Natural killer cell (primary cell): ENCODE data around the gene GLIPR2. TPM values are rescaled to one million over a fixed set of nuclear protein-coding genes. Genes with fewer than 3 reads are reported as not detected.
A peak's percentile ranks its signal among the peaks of the same experiment; 100 is the strongest.

Experiments used
- ATAC-seq, 3 donors: fragments of 150-1000 bp in 2 of 3; fragments of 200-7000 bp in 1 of 3; cut with Tn5 transposase; 1 replicate in 1 of 3; 2 replicates in 2 of 3; pipeline ENCODE4 v1.10.0; 2021; ENCODE audit warnings: mild to moderate bottlenecking in 2 of 3, moderate library complexity in 2 of 3
- DNase-seq, 2 donors: peaks; one replicate each; pipeline versions ENCODE4 v3.0.0 to v3.0.0-alpha.2; 2013 to 2021; ENCODE audit warnings: mixed read lengths in 1 of 2
- H3K27ac ChIP-seq: one replicate; pipeline ENCODE4 v1.5.1; 2013; ENCODE audit warnings: mild to moderate bottlenecking, low read length
- H3K27me3 ChIP-seq: one replicate; pipeline ENCODE4 v1.6.1; 2013; ENCODE audit warnings: low read length; ENCODE audit not compliant: control insufficient read depth, insufficient read depth
- H3K36me3 ChIP-seq: one replicate; pipeline ENCODE4 v1.6.1; 2013; ENCODE audit warnings: low read length; ENCODE audit not compliant: control insufficient read depth, insufficient read depth
- H3K4me1 ChIP-seq: one replicate; pipeline ENCODE4 v1.6.1; 2013; ENCODE audit warnings: low read length; ENCODE audit not compliant: control insufficient read depth, insufficient read depth
- H3K4me3 ChIP-seq: one replicate; pipeline ENCODE4 v1.5.1; 2013; ENCODE audit warnings: low read length
- H3K9me3 ChIP-seq: one replicate; pipeline ENCODE4 v1.6.1; 2013; ENCODE audit warnings: low read length; ENCODE audit not compliant: control insufficient read depth, insufficient read depth
- H3K27ac Mint-ChIP-seq, 2 donors: one replicate each; pipeline ENCODE4 v1.8.0; 2022; ENCODE audit warnings: mild to moderate bottlenecking in 2 of 2, mixed read lengths in 2 of 2, moderate library complexity in 1 of 2
- H3K27me3 Mint-ChIP-seq, 2 donors: one replicate each; pipeline ENCODE4 v1.8.0; 2022; ENCODE audit warnings: low read depth in 2 of 2, mixed read lengths in 2 of 2
- H3K36me3 Mint-ChIP-seq: one replicate; pipeline ENCODE4 v1.8.0; 2022; ENCODE audit warnings: mixed read lengths
- H3K4me1 Mint-ChIP-seq, 2 donors: one replicate each; pipeline ENCODE4 v1.8.0; 2022; ENCODE audit warnings: mixed read lengths in 2 of 2
- H3K4me3 Mint-ChIP-seq: one replicate; pipeline ENCODE4 v1.8.0; 2022; ENCODE audit warnings: mild to moderate bottlenecking, moderate library complexity, mixed read lengths
- H3K9me3 Mint-ChIP-seq, 2 donors: one replicate each; pipeline ENCODE4 v1.8.0; 2022; ENCODE audit warnings: mixed read lengths in 2 of 2
- CTCF ChIP-seq: fragments of 200-600 bp; IDR thresholded peaks from one replicate; pipeline ENCODE4 v1.8.0; 2022; ENCODE audit warnings: antibody characterized with exemption
- whole genome bisulfite sequencing: methylation state at CpG from one replicate; pipeline ENCODE4 v1.1.7; 2013; ENCODE audit warnings: missing lambda C conversion rate; ENCODE audit not compliant: insufficient coverage; 5-methylcytosine and 5-hydroxymethylcytosine counted together
- intact Hi-C: fragments of 100-400 bp; cut with micrococcal nuclease; formaldehyde crosslinking; loops from one replicate; pipeline ENCODE4 v1.14.2; 2022
- total RNA-seq, 4 donors: library from RNA; stranded (reverse); fragments of 120-200 nt in 1 of 4; gene quantifications; one replicate each; pipeline versions ENCODE4 v1.2.3 to v1.2.4, GENCODE V29; 2013 to 2022

GLIPR2 gene
- total RNA-seq, 3 donors from 2014 or later (not counting 1 experiment from before 2014, with no cell fraction given), result 124 to 135 (median 125) TPM

- no peaks in the 10 kb centered on the region for H3K9me3 ChIP-seq
- H3K36me3 ChIP-seq, result peaks cover 14% of the 10 kb centered on the region
- H3K27ac Mint-ChIP-seq, result peak overlapping the region in 1 of 2 donors; percentile 50
- H3K4me1 ChIP-seq, result peaks cover 16% of the 10 kb centered on the region
- no peaks in the 10 kb centered on the region for H3K27me3 ChIP-seq
- no peak overlapping the region for H3K4me3 ChIP-seq
- no peak for ATAC-seq
- no peak for TF ChIP-seq CTCF
- no peak for DNase-seq
- H3K4me3 Mint-ChIP-seq, result no peak overlapping the region
- intact Hi-C loops, result no loop called here
- peaks cover 0 to under 1% of the 10 kb centered on the region in 2 donors for H3K27me3 Mint-ChIP-seq
- 97% methylated on average over 16 of the region's 17 CpGs for WGBS
- no peaks in the 10 kb centered on the region for H3K9me3 Mint-ChIP-seq
- no peak overlapping the region for H3K27ac ChIP-seq
- H3K36me3 Mint-ChIP-seq, result peaks cover 6% of the 10 kb centered on the region
- peaks cover 26 to 42% of the 10 kb centered on the region in 2 donors for H3K4me1 Mint-ChIP-seq
These were observed 25.7 kb downstream of the GLIPR2 start for GRCh38 chr9:36162211-36162738.

- H3K27ac ChIP-seq, result no peak overlapping the region
- DNase-seq (no peak), ATAC-seq (no peak)
- peak overlapping the region; percentile 31 to 50 for H3K27ac Mint-ChIP-seq
- WGBS, result 88% methylated on average over 8 of the region's 9 CpGs
- peaks cover 0 to 2% of the 10 kb centered on the region in 2 donors for H3K27me3 Mint-ChIP-seq
- H3K4me3 ChIP-seq, result no peak overlapping the region
- H3K9me3 Mint-ChIP-seq, result no peaks in the 10 kb centered on the region
- TF ChIP-seq CTCF, result no peak
- peaks cover 14% of the 10 kb centered on the region for H3K36me3 ChIP-seq
- H3K4me3 Mint-ChIP-seq, result no peak overlapping the region
- intact Hi-C loops, result no loop called here
- H3K9me3 ChIP-seq, result no peaks in the 10 kb centered on the region
- peaks cover 16% of the 10 kb centered on the region for H3K4me1 ChIP-seq
- H3K36me3 Mint-ChIP-seq, result peaks cover 6% of the 10 kb centered on the region
- H3K27me3 ChIP-seq, result no peaks in the 10 kb centered on the region
- peaks cover 22 to 40% of the 10 kb centered on the region in 2 donors for H3K4me1 Mint-ChIP-seq
These were observed 26.7 kb downstream of the GLIPR2 start for GRCh38 chr9:36163049-36163785.

GRCh38 chr9:36163786-36164170 is 27.2 kb downstream of the GLIPR2 start:
- peaks cover 17 to 35% of the 10 kb centered on the region in 2 donors for H3K4me1 Mint-ChIP-seq
- H3K27ac Mint-ChIP-seq, result peak overlapping the region; percentile 9 to 31
- intact Hi-C loops, result no loop called here

More at GRCh38 chr9:36163786-36164170, 27.2 kb downstream of the GLIPR2 start:
- Histone ChIP-seq H3K4me1 (peaks cover 16% of the 10 kb centered on the region), H3K27me3 (no peaks in the 10 kb centered on the region), H3K9me3 (no peaks in the 10 kb centered on the region), H3K4me3 (no peak overlapping the region), H3K36me3 (peaks cover 14% of the 10 kb centered on the region), H3K27ac (no peak overlapping the region)
- no peak for DNase-seq
- Mint-ChIP-seq H3K4me3 (no peak overlapping the region), H3K9me3 (no peaks in the 10 kb centered on the region), H3K36me3 (peaks cover 6% of the 10 kb centered on the region), H3K27me3 (peaks cover 0 to 2% of the 10 kb centered on the region in 2 donors)
- TF ChIP-seq CTCF, result no peak
- WGBS, result 96% methylated on average over 4 of the region's 4 CpGs
- ATAC-seq, result no peak
